GM08714 (cell line): ENCODE measurements around the gene BICRAL.
"Not testable (repeated sequence)": the region's sequence is repeated elsewhere in the genome, so short reads cannot be mapped to it uniquely, and the experiment has no call there.

Source experiments
- H3K4me3 ChIP-seq: fragments of 200-500 bp; sonication (Bioruptor generic); 2 replicates; pipeline ENCODE4 v1.5.1; 2014; ENCODE audit warnings: mild to moderate bottlenecking, low read length, inconsistent platforms
- ZNF274 ChIP-seq: IDR thresholded peaks from 2 replicates; pipeline ENCODE4 v1.6.1; 2012; ENCODE audit warnings: mild to moderate bottlenecking, low read depth, low read length

The BICRAL gene

DNA sequence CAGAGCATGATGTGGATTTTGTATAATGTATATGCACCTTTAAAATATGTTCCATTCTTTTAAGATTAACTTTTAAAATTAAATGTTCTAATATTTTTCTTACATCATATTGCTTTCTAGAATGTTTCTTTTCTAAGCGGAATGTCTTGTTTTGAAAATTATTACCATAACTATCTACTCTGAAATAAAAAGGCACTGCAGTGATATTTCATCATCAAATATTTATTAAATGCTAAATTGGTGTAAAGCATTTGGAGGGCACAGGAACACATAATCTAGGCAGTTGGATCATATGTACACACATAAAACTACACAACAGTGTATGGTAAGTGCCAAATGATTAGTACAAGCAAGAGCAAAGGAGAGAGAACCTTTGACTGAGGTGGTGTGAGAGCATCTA, 13.8 kb downstream of the BICRAL start:
- no peak overlapping the region for H3K4me3 ChIP-seq
- no peak for TF ChIP-seq ZNF274

DNA sequence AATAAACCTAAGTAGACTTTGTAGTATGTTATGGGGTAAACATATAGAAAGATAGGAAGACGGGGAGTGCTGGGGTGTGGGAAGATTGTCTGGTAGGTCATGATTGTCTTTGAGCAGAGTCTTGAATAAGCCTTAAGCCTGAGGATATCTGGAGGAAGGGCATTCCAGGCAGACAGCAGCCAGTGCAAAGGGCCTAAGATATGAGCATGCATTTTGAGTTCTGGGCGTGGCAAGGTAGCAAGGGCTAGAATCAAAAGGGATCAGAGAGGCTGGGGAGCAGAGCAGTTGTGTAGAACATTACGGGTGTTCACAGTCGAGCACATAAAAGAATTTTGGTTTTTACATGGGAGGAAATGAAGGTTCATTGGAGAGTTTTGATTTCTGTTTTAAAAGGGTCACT, 14.3 kb downstream of the BICRAL start:
- no peak for TF ChIP-seq ZNF274
- no peak overlapping the region for H3K4me3 ChIP-seq

DNA sequence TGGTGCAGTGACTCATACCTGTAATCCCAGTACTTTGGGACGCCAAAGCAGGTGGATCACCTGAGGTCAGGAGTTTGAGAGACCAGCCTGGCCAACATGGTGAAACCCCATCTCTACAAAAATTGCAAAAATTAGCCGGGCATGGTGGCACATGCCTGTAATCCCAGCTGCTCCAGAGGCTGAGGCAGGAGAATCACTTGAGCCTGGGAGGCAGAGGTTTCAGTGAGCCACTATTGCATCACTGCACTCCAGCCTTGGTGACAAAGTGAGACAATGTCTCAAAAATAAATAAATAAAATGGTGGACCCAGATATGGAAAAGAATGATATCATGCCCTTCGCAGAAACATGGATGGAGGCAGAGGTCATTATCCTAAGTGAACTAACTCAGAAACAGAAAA, 15.8 kb downstream of the BICRAL start:
- not testable (repeated sequence) for H3K4me3 ChIP-seq

GRCh38 chr6:42805297-42805861, 23.5 kb downstream of the BICRAL start:
- TF ChIP-seq ZNF274: no peak
- no peak overlapping the region for H3K4me3 ChIP-seq

GRCh38 chr6:42806359-42806758, 24.5 kb downstream of the BICRAL start:
- not testable (repeated sequence) for H3K4me3 ChIP-seq

GRCh38 chr6:42808492-42809483, 26.9 kb downstream of the BICRAL start:
- H3K4me3 ChIP-seq: no peak overlapping the region
- no peak for TF ChIP-seq ZNF274

DNA sequence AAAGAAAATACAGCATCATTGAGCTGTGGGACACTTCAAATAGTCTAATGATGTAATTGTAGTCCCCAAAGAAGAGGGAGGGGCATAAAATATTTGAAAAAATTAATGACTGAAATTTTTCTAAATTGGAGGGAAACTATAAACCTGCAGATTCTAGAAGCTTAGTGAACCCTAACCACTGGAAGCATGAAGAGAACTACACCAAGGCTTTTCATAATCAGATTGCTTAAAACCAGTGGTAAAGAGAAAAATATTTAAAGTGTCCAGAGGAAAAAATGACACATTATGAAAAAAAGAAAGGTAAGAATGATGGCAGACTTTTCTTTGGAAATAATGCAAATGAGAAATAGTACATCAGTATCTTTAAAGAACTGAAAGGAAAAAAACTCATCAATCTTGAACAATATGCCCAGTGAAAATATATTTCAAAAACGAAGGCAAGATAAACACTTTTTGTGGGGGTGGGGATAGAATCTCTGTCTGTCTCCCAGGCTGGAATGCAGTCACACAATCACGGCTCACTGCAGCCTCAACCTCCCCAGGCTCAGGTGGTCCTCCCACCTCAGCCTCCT, 31.3 kb downstream of the BICRAL start:
- no peak overlapping the region for H3K4me3 ChIP-seq
- no peak for TF ChIP-seq ZNF274

DNA sequence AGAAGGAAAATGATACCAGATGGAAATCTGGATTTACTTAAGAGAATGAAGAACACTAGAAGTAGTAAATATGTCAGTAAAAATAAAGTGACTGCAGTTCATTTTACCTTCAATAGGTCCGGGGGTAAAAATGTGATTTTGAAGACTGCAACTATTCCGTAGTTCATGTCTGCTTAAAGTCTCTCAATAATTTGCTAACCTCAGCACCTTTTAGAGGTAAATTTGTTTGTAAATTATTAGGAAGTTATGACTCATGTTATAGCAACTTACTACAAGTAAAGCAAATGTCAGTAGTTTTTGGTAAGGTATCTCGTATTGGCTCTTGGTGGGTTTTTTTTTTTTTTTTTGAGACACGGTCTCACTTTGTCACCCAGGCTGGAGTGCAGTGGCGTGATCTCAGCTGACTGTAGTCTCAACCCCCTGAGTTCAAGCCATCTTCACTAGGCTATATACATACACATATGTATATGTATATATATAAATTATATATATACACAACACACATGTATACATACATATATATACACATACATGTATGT, 32.1 kb downstream of the BICRAL start:
- TF ChIP-seq ZNF274: no peak
- H3K4me3 ChIP-seq: no peak overlapping the region

DNA sequence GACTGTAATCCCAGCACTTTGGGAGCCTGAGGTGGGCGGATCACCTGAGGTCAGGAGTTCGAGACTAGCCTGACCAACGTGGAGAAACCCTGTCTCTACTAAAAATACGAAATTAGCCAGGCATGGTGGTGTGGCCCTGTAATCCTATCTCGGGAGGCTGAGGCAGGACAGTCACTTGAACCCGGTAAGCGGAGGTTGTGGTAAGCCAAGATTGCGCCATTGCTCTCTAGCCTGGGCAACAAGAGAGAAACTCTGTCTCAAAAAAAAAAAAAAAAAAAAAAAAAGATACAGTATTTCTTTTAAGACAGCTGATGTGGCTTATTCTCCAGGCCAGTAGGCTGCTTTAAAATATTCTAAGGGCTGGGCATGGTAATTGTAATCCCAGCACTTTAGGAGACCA, 33.9 kb downstream of the BICRAL start:
- H3K4me3 ChIP-seq: not testable (repeated sequence)

- no peak overlapping the region for H3K4me3 ChIP-seq
- TF ChIP-seq ZNF274: no peak
Observed at GRCh38 chr6:42817907-42818306, 36.1 kb downstream of the BICRAL start.

DNA sequence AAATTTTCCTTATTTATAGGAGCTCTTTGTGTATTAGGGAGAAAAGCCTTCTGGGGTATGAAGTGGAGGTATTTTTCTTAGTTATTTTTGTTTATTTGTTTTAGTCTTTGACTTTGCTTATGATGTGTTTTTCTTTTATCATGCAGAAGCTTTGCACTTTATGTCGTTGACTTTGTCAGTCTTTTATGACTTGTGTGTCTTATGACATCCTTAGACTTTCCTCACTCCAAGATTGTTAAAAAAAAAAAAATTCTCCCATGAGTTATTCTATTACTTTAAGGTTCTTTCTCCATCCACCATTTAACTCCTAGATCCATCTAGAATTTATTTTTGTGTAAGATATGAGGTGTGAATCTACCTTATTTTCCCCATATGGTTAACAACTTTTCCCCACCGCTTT, 36.6 kb downstream of the BICRAL start:
- no peak for TF ChIP-seq ZNF274
- no peak overlapping the region for H3K4me3 ChIP-seq

DNA sequence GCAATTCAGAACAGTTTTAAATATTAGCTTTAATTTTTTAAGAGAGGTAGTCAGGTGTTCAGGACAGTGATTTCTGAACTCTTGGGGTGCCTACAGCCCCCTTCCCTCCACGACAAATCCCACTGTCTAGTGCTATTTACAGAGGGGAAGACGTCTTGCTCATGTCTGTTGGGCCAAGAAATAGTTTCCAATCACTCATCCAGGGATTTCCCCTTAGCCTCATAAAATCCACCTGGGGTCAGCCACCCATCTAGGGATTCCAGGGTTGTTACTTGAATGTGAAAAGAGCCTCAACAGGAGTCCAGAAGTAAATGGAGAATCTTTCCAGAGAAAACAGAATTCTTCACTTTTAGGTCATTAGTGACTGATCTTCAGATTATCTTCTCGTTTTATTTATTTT, 37.0 kb downstream of the BICRAL start:
- TF ChIP-seq ZNF274: no peak
- H3K4me3 ChIP-seq: no peak overlapping the region

GRCh38 chr6:42819803-42820511, 38.1 kb downstream of the BICRAL start:
- no peak overlapping the region for H3K4me3 ChIP-seq
- TF ChIP-seq ZNF274: no peak

GRCh38 chr6:42820512-42821340, 38.9 kb downstream of the BICRAL start:
- no peak for TF ChIP-seq ZNF274
- no peak overlapping the region for H3K4me3 ChIP-seq
